ENCODE measurements around the gene ELAC1. TPM values are rescaled to one million over a fixed set of nuclear protein-coding genes. Genes with fewer than 3 reads are reported as not detected.

Gene ELAC1
- total and polyA plus RNA-seq, 2 of the 8 experiments (the other 6 are each of a cell fraction or from before 2014, with no cell fraction given), result 2.3 to 3.4 TPM

DNA sequence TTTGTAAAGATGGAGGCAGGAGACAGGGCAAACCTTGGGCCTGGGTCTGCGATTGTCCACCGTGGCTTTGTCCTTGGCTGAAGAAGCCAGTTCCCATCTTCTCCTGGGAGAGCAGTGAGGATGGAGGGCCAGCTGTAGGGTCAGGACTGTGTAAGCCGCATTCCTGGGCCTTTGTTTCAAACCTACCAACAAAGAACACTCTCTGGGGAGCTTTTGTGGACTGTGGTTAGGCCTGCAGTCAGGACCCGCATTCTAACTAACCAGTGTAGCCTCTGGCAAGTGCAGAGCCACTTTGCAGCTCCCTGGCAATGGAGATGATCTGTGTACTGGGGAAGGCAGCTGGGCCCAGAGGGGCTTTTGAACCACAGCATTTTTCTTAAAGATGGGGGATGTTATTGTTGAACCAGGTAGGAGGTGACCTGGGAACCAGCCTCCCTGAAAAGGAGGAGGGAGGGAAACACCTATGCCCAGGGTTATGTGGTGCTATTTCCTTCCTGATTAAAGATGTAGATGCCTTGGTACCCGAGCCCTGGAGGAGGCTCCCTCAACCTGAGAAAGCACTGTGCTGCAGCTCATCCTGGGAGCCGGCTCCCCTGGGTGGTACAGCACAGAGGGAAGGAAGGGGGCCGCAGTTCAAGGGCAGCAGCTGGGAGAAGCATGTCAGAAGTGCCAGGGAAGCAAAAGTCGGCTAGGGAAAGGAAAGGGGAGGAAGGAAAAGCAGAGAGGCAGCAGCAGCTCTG lies 49.5 kb downstream of the ELAC1 start (continued):
- TF ChIP-seq ASH2L (IDR thresholded peaks at IDR 0.05; ENCODE audit: low read length), result peak; percentile 21
- TF ChIP-seq KDM4A (IDR thresholded peaks at IDR 0.05; ENCODE audit: low read depth, low read length, severe bottlenecking), result no peak
- peak in 1 of 2 experiments; percentile 27; a peak in 1 of 3 replicates for TF ChIP-seq EP300 (IDR thresholded peaks at IDR 0.05; ENCODE audit: borderline replicate concordance in 1 of 2, low read depth in 2 of 2, low read length in 2 of 2)
- TF ChIP-seq YY1 (IDR thresholded peaks at IDR 0.05; ENCODE audit: low read depth, low read length), result peak; percentile 65; the same call in 1 of the 2 replicates
- 0 out of 2 replicates have a peak, but pooled peaks have one; percentile 46 for TF ChIP-seq TAF1 (IDR thresholded peaks at IDR 0.05; ENCODE audit: low read depth, low read length)

Data from H1 (cell line).